Gastrocnemius medialis (tissue), 4 donors: ENCODE results near the gene KCNJ9. TPM values are rescaled to one million over a fixed set of nuclear protein-coding genes. Genes with fewer than 3 reads are reported as not detected.

ENCODE experiments used
- ATAC-seq, 2 donors: fragments of 150-250 bp; one replicate each; pipeline ENCODE4 v1.9.1; 2016
- DNase-seq, 2 donors: peaks; one replicate each; pipeline ENCODE4 v3.0.0-alpha.2; 2019
- H3K27ac ChIP-seq, 4 donors: fragments of 200-600 bp; sonication (generic); 1 replicate in 1 of 4; 2 replicates in 3 of 4; pipeline ENCODE4 v1.5.1; 2016 to 2018; ENCODE audit warnings: mild to moderate bottlenecking in 2 of 4, moderate library complexity in 1 of 4
- H3K27me3 ChIP-seq, 3 donors: fragments of 200-600 bp; sonication (generic) in 2 of 3; 1 replicate in 1 of 3; 2 replicates in 2 of 3; pipeline versions ENCODE4 v1.5.1 to v1.6.0; 2016 to 2019; ENCODE audit warnings: mild to moderate bottlenecking in 1 of 3, moderate library complexity in 1 of 3
- H3K36me3 ChIP-seq, 2 donors: fragments of 200-600 bp; sonication (generic) in 1 of 2; one replicate each; pipeline ENCODE4 v1.5.1; 2017 to 2018
- H3K4me1 ChIP-seq, 2 donors: fragments of 200-600 bp; sonication (generic) in 1 of 2; one replicate each; pipeline ENCODE4 v1.5.1; 2016 to 2017; ENCODE audit warnings: mild to moderate bottlenecking in 2 of 2
- H3K4me3 ChIP-seq, 4 donors: fragments of 200-600 bp; sonication (generic) in 3 of 4; 1 replicate in 1 of 4; 2 replicates in 3 of 4; pipeline ENCODE4 v1.5.1; 2016 to 2019; ENCODE audit warnings: mild to moderate bottlenecking in 2 of 4
- H3K9me3 ChIP-seq, 3 donors: fragments of 200-600 bp; sonication (generic) in 2 of 3; 1 replicate in 1 of 3; 2 replicates in 2 of 3; pipeline ENCODE4 v1.5.1; 2016 to 2019
- POLR2A ChIP-seq, 2 donors: fragments of 450-650 bp; IDR thresholded peaks; one replicate each; pipeline ENCODE4 v1.6.1; 2017; ENCODE audit warnings: antibody characterized with exemption in 2 of 2, mild to moderate bottlenecking in 2 of 2, moderate library complexity in 2 of 2
- in situ Hi-C, 4 donors: fragments of 200-750 bp; cut with MboI; loops; one replicate each; pipeline versions ENCODE4 v1.15.0 to v1.8.0; 2017; ENCODE audit warnings: low sequenced_read_pairs in 4 of 4
- intact Hi-C: fragments of 100-400 bp; cut with DNase I; formaldehyde crosslinking; loops from one replicate; pipeline ENCODE4 v1.15.1; 2023; ENCODE audit warnings: low total_unique reads
- total RNA-seq, 4 donors: library from RNA; depleted of rRNA; stranded (reverse); fragments of >200 nt; gene quantifications; one replicate each; pipeline versions ENCODE4 v1.1.0 to v1.2.3, GENCODE V29; 2016
- TF ChIP-seq, protein P1 (sequence below), 5 experiments: fragments of 450-650 bp in 3 of 5; fragments of 200-600 bp in 2 of 5; sonication (generic) in 2 of 5; IDR thresholded peaks in 4 of 5; conservative IDR thresholded peaks in 1 of 5; 1 replicate in 4 of 5; 2 replicates in 1 of 5; pipeline ENCODE4 v1.5.1; 2016 to 2019; ENCODE audit warnings: antibody characterized with exemption in 5 of 5, mild to moderate bottlenecking in 3 of 5, moderate library complexity in 3 of 5

Gene KCNJ9
- total RNA-seq, 4 donors from 2014 or later = not detected

DNA sequence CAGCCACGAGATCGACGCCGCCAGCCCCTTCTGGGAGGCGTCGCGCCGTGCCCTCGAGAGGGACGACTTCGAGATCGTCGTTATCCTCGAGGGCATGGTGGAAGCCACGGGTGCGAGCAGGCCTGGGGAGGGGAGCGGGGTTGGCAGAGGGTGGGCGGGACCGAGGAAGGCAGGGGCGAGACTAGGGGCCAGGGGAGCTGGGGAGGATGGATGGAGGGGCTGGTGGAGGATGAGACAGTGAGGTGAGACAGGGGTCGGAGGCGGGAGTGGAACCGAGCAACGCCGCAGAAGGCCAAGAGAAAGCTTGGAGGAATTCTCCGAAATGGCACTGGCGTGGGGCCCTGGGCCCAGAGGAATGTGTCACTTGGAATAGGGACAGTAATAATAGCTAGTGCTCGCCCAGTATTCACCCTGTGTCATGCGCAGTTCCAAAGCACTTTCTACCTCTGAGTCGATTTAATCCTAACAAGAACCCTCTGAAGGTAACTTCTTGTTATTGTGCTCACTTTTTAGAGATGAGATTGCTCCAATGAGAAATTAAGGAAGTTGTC is 3.5 kb downstream of the KCNJ9 start:
- H3K36me3 ChIP-seq = no peaks in the 10 kb centered on the region
- H3K9me3 ChIP-seq = no peaks in the 10 kb centered on the region
- no peak for ATAC-seq
- no peak overlapping the region for H3K27ac ChIP-seq
- peaks cover 0 to 12% (median 3%) of the 10 kb centered on the region in 3 donors for H3K27me3 ChIP-seq
- intact Hi-C loops (loop anchor here (5.0 to 10.0 kb wide), 2 partner anchors 207 to 290 kb away; no protein-coding TSS in a partner anchor), in situ Hi-C loops (loop anchor here in 3 of 4 donors (10.0 to 25.0 kb wide), 3 partner anchors 50 to 277 kb away; partner anchors contain the start of genes NHLH1 (in 2 of the 3), PEX19 (in 1 of the 3) and PIGM (in 1 of the 3))
- H3K4me1 ChIP-seq = peaks cover 0 to 6% of the 10 kb centered on the region in 2 donors
- TF ChIP-seq POLR2A (IDR thresholded peaks at IDR 0.05) = no peak
- TF ChIP-seq, protein P1, sequence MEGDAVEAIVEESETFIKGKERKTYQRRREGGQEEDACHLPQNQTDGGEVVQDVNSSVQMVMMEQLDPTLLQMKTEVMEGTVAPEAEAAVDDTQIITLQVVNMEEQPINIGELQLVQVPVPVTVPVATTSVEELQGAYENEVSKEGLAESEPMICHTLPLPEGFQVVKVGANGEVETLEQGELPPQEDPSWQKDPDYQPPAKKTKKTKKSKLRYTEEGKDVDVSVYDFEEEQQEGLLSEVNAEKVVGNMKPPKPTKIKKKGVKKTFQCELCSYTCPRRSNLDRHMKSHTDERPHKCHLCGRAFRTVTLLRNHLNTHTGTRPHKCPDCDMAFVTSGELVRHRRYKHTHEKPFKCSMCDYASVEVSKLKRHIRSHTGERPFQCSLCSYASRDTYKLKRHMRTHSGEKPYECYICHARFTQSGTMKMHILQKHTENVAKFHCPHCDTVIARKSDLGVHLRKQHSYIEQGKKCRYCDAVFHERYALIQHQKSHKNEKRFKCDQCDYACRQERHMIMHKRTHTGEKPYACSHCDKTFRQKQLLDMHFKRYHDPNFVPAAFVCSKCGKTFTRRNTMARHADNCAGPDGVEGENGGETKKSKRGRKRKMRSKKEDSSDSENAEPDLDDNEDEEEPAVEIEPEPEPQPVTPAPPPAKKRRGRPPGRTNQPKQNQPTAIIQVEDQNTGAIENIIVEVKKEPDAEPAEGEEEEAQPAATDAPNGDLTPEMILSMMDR (IDR thresholded peaks at IDR 0.05 in 4 of 5, conservative IDR thresholded peaks at IDR 0.05 in 1 of 5) = no peak
- H3K4me3 ChIP-seq = no peak overlapping the region
- no peak for DNase-seq

DNA sequence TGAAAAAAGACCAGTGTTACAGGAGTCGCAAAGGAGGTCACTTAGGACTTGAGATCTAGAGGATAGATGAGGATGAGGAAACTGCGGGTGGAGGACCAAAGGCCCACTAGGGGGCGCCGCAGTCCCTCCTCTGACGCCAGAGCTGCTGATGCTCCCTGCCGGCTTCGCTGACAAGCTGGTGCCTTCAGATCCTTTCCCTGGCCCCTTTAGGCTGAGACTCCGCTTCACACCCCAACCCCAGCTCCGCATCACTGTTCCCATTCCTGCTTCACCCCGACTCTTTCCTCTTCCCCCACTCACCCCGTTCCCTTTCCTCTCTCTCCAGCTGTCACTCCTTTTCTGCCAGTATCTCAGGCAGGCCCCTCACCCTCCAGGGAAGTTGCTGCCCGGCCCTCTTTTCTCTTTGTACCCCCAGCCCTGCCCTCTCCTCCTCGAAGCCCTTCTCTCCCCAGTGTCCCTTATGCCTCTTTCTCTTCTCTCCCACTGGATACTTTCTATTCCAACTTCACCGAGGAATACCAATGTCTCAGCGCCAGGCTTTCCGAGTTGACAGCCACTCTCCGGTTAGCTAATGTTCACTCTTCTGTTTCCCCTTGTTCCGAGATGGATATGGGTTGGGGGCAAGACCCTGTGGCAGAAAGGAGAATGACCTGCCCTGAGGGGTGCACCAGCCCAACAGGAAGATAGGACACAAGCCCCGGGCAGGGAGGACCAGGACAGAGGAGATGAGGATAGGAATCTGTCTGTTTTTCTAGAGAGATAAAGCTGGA is 4.5 kb downstream of the KCNJ9 start:
- in situ Hi-C loops = loop anchor here in 3 of 4 donors (10.0 to 25.0 kb wide), 3 partner anchors 51 to 276 kb away; partner anchors contain the start of genes NHLH1 (in 2 of the 3), PEX19 (in 1 of the 3) and PIGM (in 1 of the 3)
- no peak overlapping the region for H3K4me3 ChIP-seq
- intact Hi-C loops = loop anchor here (5.0 to 10.0 kb wide), 2 partner anchors 206 to 289 kb away; no protein-coding TSS in a partner anchor

DNA sequence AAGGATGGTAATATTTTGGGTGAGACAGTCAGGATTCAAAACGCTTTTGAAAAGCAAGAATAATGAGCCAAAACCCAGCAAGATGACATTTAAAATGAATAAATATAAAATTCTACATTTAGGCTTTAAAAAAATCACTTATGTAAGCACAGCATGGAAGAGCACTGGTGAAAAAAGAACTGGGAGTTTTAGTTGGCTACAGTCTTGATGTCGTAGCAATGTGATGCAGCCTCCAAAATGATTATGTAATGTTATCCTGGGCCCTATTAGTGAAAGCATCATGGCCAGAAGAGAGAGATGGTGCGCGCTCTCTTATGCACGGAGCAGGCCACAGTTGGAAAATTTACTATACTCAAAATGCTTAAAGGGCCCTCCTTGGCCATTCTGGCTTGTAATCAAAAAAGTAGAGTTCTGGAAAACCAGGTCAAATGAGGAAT is 5.1 kb downstream of the KCNJ9 start:
- TF ChIP-seq, protein P1 (IDR thresholded peaks at IDR 0.05 in 4 of 5, conservative IDR thresholded peaks at IDR 0.05 in 1 of 5) = no peak
- no peak for TF ChIP-seq POLR2A (IDR thresholded peaks at IDR 0.05)
- Histone ChIP-seq H3K27ac (peak overlapping the region; percentile 14 to 51 (median 36)), H3K36me3 (no peaks in the 10 kb centered on the region), H3K27me3 (peaks cover 0 to 9% (median 3%) of the 10 kb centered on the region in 3 donors), H3K9me3 (no peaks in the 10 kb centered on the region), H3K4me1 (peaks cover 0 to 6% of the 10 kb centered on the region in 2 donors), H3K4me3 (no peak overlapping the region)
- DNase-seq (no peak), ATAC-seq (peak in 1 of 2 donors; percentile 53)
- in situ Hi-C loops (loop anchor here in 3 of 4 donors (10.0 to 25.0 kb wide), 3 partner anchors 52 to 276 kb away; partner anchors contain the start of genes NHLH1 (in 2 of the 3), PEX19 (in 1 of the 3) and PIGM (in 1 of the 3)), intact Hi-C loops (loop anchor here (5.0 to 10.0 kb wide), 2 partner anchors 206 to 288 kb away; no protein-coding TSS in a partner anchor)

More for the DNA sequence above, 4.5 kb downstream of the KCNJ9 start:
- ATAC-seq (peak; percentile 69 to 89), DNase-seq (peak; percentile 53 to 79)
- Histone ChIP-seq H3K27ac (peak overlapping the region; percentile 14 to 51 (median 36)), H3K36me3 (no peaks in the 10 kb centered on the region), H3K27me3 (peaks cover 0 to 12% (median 3%) of the 10 kb centered on the region in 3 donors), H3K4me1 (peaks cover 0 to 6% of the 10 kb centered on the region in 2 donors), H3K9me3 (no peaks in the 10 kb centered on the region)
- no peak for TF ChIP-seq POLR2A (IDR thresholded peaks at IDR 0.05)
- TF ChIP-seq, protein P1 (IDR thresholded peaks at IDR 0.05 in 4 of 5, conservative IDR thresholded peaks at IDR 0.05 in 1 of 5) = peak; percentile 75 to 89 (median 88)

DNA sequence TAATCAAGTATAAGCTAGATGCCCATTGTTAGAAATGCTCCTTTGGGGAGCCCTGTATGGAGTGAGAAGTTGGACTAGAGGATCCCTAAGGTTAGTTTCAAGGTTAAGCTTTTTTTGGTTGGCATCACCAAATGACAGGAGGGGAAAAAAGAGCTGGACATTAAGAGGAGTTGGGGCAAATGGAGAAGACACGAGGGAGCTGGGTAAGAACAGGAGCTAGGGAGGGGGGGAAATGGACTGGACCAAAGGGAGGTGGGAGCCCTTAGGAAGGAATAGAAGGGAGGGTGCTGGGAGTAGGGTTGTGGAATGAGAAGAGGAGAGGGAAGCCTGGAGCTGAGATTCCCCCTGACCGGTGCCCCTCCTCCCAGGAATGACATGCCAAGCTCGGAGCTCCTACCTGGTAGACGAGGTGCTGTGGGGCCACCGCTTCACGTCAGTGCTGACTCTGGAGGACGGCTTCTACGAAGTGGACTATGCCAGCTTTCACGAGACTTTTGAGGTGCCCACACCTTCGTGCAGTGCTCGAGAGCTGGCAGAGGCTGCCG is 5.9 kb downstream of the KCNJ9 start:
- Histone ChIP-seq H3K4me1 (peaks cover 0 to 6% of the 10 kb centered on the region in 2 donors), H3K27ac (no peak overlapping the region), H3K9me3 (no peaks in the 10 kb centered on the region), H3K27me3 (peaks cover 0 to 7% (median 1%) of the 10 kb centered on the region in 3 donors), H3K36me3 (peaks cover 0 to 4% of the 10 kb centered on the region in 2 donors), H3K4me3 (no peak overlapping the region)
- ATAC-seq (no peak), DNase-seq (no peak)
- in situ Hi-C loops (loop anchor here in 3 of 4 donors (10.0 to 25.0 kb wide), 3 partner anchors 52 to 275 kb away; partner anchors contain the start of genes NHLH1 (in 2 of the 3), PEX19 (in 1 of the 3) and PIGM (in 1 of the 3)), intact Hi-C loops (loop anchor here (5.0 to 10.0 kb wide), 2 partner anchors 205 to 288 kb away; no protein-coding TSS in a partner anchor)
- TF ChIP-seq POLR2A (IDR thresholded peaks at IDR 0.05) = no peak
- TF ChIP-seq, protein P1 (IDR thresholded peaks at IDR 0.05 in 4 of 5, conservative IDR thresholded peaks at IDR 0.05 in 1 of 5) = no peak
